ENCODE measurements around the gene KLF9.

DNA sequence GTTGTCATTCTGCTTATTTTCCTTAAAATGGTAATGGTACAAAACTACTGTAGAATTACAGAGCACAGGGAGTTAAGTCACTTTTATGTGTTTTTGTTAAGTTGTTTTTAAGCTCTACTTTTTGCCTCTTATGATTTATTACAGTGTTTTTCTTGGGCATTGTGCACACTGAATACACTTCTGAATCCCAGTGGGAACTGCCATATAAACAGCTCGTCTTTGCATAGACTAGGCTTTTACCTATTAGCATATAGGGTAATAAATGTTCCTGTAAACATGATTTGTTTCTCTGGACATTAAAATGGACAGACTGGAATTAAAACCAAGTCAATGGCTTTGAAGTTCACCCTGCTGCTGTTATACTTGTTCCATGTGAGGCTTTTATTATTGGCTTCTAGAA, 12.2 kb downstream of the KLF9 start:
- TF ChIP-seq EZH2 (IDR thresholded peaks at IDR 0.05; ENCODE audit: borderline replicate concordance, low read depth, low read length, poor library complexity, severe bottlenecking), result no peak
- TF ChIP-seq, protein P1, sequence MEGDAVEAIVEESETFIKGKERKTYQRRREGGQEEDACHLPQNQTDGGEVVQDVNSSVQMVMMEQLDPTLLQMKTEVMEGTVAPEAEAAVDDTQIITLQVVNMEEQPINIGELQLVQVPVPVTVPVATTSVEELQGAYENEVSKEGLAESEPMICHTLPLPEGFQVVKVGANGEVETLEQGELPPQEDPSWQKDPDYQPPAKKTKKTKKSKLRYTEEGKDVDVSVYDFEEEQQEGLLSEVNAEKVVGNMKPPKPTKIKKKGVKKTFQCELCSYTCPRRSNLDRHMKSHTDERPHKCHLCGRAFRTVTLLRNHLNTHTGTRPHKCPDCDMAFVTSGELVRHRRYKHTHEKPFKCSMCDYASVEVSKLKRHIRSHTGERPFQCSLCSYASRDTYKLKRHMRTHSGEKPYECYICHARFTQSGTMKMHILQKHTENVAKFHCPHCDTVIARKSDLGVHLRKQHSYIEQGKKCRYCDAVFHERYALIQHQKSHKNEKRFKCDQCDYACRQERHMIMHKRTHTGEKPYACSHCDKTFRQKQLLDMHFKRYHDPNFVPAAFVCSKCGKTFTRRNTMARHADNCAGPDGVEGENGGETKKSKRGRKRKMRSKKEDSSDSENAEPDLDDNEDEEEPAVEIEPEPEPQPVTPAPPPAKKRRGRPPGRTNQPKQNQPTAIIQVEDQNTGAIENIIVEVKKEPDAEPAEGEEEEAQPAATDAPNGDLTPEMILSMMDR (conservative IDR thresholded peaks at IDR 0.05; ENCODE audit: low read depth, low read length), result no peak
